ENCODE data around the gene CRYBG3.

GRCh38 chr3:97804471-97804870 is 17.3 kb upstream of the CRYBG3 start:
- TF ChIP-seq, protein P1, sequence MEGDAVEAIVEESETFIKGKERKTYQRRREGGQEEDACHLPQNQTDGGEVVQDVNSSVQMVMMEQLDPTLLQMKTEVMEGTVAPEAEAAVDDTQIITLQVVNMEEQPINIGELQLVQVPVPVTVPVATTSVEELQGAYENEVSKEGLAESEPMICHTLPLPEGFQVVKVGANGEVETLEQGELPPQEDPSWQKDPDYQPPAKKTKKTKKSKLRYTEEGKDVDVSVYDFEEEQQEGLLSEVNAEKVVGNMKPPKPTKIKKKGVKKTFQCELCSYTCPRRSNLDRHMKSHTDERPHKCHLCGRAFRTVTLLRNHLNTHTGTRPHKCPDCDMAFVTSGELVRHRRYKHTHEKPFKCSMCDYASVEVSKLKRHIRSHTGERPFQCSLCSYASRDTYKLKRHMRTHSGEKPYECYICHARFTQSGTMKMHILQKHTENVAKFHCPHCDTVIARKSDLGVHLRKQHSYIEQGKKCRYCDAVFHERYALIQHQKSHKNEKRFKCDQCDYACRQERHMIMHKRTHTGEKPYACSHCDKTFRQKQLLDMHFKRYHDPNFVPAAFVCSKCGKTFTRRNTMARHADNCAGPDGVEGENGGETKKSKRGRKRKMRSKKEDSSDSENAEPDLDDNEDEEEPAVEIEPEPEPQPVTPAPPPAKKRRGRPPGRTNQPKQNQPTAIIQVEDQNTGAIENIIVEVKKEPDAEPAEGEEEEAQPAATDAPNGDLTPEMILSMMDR (IDR thresholded peaks at IDR 0.05): no peak
- TF ChIP-seq POLR2A (IDR thresholded peaks at IDR 0.05) (no peak), POLR2AphosphoS5 (IDR thresholded peaks at IDR 0.05) (no peak), EP300 (IDR thresholded peaks at IDR 0.05) (no peak)

Data from stomach (tissue), 4 donors.